SK-N-SH treated with all-trans-retinoic acid at 6 μM for 48 hours (cell line): Measurements from ENCODE around the gene ST6GAL2.

Source experiments
- ATAC-seq: fragments of 200-7000 bp; cut with Tn5 transposase; 3 replicates; pipeline ENCODE4 v1.9.1; 2020; ENCODE audit warnings: mild to moderate bottlenecking, moderate library complexity
- ARNTL ChIP-seq: fragments of 450-650 bp; formaldehyde crosslinking; IDR thresholded peaks from 2 replicates; pipeline ENCODE4 v1.5.0; 2020; ENCODE audit warnings: low read depth, mild to moderate bottlenecking, moderate library complexity, borderline replicate concordance
- BACH2 ChIP-seq: fragments of 250-450 bp; sonication (Bioruptor Pico); IDR thresholded peaks from 2 replicates; pipeline ENCODE4 v1.9.0; 2021; ENCODE audit warnings: mild to moderate bottlenecking, borderline replicate concordance
- CSDC2 ChIP-seq: fragments of 250-450 bp; sonication (Bioruptor Pico); IDR thresholded peaks from 2 replicates; pipeline ENCODE4 v1.5.0; 2020; ENCODE audit warnings: mild to moderate bottlenecking, moderate library complexity
- ESRRG ChIP-seq: fragments of 250-450 bp; sonication (Bioruptor Pico); IDR thresholded peaks from 2 replicates; pipeline ENCODE4 v1.6.1; 2021; ENCODE audit warnings: mild to moderate bottlenecking
- GLIS3 ChIP-seq: fragments of 250-450 bp; sonication (Bioruptor Pico); IDR thresholded peaks from 2 replicates; pipeline ENCODE4 v1.5.0; 2020; ENCODE audit warnings: mild to moderate bottlenecking, moderate library complexity
- ISL1 ChIP-seq: fragments of 250-450 bp; sonication (Bioruptor Pico); IDR thresholded peaks from 2 replicates; pipeline ENCODE4 v2.1.2; 2022; ENCODE audit warnings: mild to moderate bottlenecking, moderate library complexity
- OSR1 ChIP-seq: fragments of 250-450 bp; sonication (Bioruptor Pico); IDR thresholded peaks from 2 replicates; pipeline ENCODE4 v1.8.0; 2022; ENCODE audit warnings: moderate library complexity, mild to moderate bottlenecking, inconsistent platforms
- PPARA ChIP-seq: fragments of 250-450 bp; sonication (Bioruptor Pico); IDR thresholded peaks from 2 replicates; pipeline ENCODE4 v1.5.0; 2020; ENCODE audit warnings: mild to moderate bottlenecking, borderline replicate concordance
- RARB ChIP-seq: fragments of 250-450 bp; sonication (Bioruptor Pico); IDR thresholded peaks from 2 replicates; pipeline ENCODE4 v1.8.0; 2021; ENCODE audit warnings: mild to moderate bottlenecking, moderate library complexity
- SNAI2 ChIP-seq: fragments of 250-450 bp; sonication (Bioruptor Pico); IDR thresholded peaks from 2 replicates; pipeline ENCODE4 v1.5.0; 2020; ENCODE audit warnings: mild to moderate bottlenecking, moderate library complexity
- TOX ChIP-seq: fragments of 250-450 bp; sonication (Bioruptor Pico); IDR thresholded peaks from 2 replicates; pipeline ENCODE4 v1.8.0; 2021; ENCODE audit warnings: mild to moderate bottlenecking, moderate library complexity, borderline replicate concordance
- ZC3H10 ChIP-seq: fragments of 250-450 bp; sonication (Bioruptor Pico); IDR thresholded peaks from 2 replicates; pipeline ENCODE4 v1.5.1; 2021; ENCODE audit warnings: mild to moderate bottlenecking, moderate library complexity
- ZFP3 ChIP-seq: fragments of 250-450 bp; sonication (Bioruptor Pico); IDR thresholded peaks from 2 replicates; pipeline ENCODE4 v1.5.0; 2020; ENCODE audit warnings: mild to moderate bottlenecking, moderate library complexity
- ZFP30 ChIP-seq: fragments of 450-650 bp; formaldehyde crosslinking; IDR thresholded peaks from 2 replicates; pipeline ENCODE4 v1.5.0; 2022; ENCODE audit warnings: mild to moderate bottlenecking, moderate library complexity
- ZNF565 ChIP-seq: fragments of 450-650 bp; formaldehyde crosslinking; conservative IDR thresholded peaks from 2 replicates; pipeline ENCODE4 v1.5.0; 2020; ENCODE audit warnings: low read depth, mild to moderate bottlenecking, moderate library complexity
- ZNF8 ChIP-seq: fragments of 450-650 bp; formaldehyde crosslinking; IDR thresholded peaks from 2 replicates; pipeline ENCODE4 v1.5.0; 2020; ENCODE audit warnings: mild to moderate bottlenecking, moderate library complexity
- TF ChIP-seq, protein P1 (sequence below): fragments of 250-450 bp; sonication (Bioruptor Pico); IDR thresholded peaks from 2 replicates; pipeline ENCODE4 v1.5.1; 2021; ENCODE audit warnings: mild to moderate bottlenecking, moderate library complexity
- TF ChIP-seq, protein P2 (sequence below): fragments of 250-450 bp; sonication (Bioruptor Pico); IDR thresholded peaks from 2 replicates; pipeline ENCODE4 v1.8.0; 2020; ENCODE audit warnings: mild to moderate bottlenecking, moderate library complexity, borderline replicate concordance
- TF ChIP-seq, protein P3 (sequence below): fragments of 250-450 bp; sonication (Bioruptor Pico); IDR thresholded peaks from 2 replicates; pipeline ENCODE4 v1.5.1; 2020; ENCODE audit warnings: low read depth, mild to moderate bottlenecking, moderate library complexity
- TF ChIP-seq, protein P4 (sequence below): fragments of 250-450 bp; sonication (Bioruptor Pico); IDR thresholded peaks from 2 replicates; pipeline ENCODE4 v1.5.0; 2020; ENCODE audit warnings: mild to moderate bottlenecking, moderate library complexity
- TF ChIP-seq, protein P5 (sequence below): fragments of 250-450 bp; sonication (Bioruptor Pico); IDR thresholded peaks from 2 replicates; pipeline ENCODE4 v1.8.0; 2021; ENCODE audit warnings: low read depth, mild to moderate bottlenecking, moderate library complexity, borderline replicate concordance

ST6GAL2 gene

DNA sequence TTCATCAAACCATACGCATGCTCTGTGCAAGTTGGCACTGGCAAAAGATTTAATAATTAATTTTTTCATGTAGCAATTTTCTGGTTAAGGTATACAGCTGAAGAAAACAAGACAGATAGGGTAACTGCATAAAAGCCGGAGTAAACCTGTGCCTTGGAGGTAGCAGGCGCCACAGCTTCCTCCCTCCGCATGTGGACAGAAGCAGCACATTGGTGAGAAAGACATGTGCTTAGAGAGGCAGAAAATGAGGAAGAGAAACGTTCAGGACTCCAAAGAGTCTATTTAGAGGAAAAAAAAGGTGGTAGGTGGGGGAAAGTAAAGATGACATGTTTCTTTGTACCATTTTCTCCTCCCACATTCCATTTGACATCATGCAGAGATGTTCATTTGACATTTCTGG is 9.3 kb downstream of the ST6GAL2 start:
- no peak for ATAC-seq
- TF ChIP-seq ZC3H10 (CRISPR knock-in tag) (no peak), ISL1 (no peak), RARB (CRISPR knock-in tag) (no peak), CSDC2 (CRISPR knock-in tag) (no peak), SNAI2 (CRISPR knock-in tag) (no peak)
- TF ChIP-seq, protein P1, sequence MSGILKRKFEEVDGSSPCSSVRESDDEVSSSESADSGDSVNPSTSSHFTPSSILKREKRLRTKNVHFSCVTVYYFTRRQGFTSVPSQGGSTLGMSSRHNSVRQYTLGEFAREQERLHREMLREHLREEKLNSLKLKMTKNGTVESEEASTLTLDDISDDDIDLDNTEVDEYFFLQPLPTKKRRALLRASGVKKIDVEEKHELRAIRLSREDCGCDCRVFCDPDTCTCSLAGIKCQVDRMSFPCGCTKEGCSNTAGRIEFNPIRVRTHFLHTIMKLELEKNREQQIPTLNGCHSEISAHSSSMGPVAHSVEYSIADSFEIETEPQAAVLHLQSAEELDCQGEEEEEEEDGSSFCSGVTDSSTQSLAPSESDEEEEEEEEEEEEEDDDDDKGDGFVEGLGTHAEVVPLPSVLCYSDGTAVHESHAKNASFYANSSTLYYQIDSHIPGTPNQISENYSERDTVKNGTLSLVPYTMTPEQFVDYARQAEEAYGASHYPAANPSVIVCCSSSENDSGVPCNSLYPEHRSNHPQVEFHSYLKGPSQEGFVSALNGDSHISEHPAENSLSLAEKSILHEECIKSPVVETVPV (CRISPR knock-in tag): no peak
- TF ChIP-seq, protein P2, sequence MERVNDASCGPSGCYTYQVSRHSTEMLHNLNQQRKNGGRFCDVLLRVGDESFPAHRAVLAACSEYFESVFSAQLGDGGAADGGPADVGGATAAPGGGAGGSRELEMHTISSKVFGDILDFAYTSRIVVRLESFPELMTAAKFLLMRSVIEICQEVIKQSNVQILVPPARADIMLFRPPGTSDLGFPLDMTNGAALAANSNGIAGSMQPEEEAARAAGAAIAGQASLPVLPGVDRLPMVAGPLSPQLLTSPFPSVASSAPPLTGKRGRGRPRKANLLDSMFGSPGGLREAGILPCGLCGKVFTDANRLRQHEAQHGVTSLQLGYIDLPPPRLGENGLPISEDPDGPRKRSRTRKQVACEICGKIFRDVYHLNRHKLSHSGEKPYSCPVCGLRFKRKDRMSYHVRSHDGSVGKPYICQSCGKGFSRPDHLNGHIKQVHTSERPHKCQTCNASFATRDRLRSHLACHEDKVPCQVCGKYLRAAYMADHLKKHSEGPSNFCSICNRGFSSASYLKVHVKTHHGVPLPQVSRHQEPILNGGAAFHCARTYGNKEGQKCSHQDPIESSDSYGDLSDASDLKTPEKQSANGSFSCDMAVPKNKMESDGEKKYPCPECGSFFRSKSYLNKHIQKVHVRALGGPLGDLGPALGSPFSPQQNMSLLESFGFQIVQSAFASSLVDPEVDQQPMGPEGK (CRISPR knock-in tag): no peak
- TF ChIP-seq, protein P3, sequence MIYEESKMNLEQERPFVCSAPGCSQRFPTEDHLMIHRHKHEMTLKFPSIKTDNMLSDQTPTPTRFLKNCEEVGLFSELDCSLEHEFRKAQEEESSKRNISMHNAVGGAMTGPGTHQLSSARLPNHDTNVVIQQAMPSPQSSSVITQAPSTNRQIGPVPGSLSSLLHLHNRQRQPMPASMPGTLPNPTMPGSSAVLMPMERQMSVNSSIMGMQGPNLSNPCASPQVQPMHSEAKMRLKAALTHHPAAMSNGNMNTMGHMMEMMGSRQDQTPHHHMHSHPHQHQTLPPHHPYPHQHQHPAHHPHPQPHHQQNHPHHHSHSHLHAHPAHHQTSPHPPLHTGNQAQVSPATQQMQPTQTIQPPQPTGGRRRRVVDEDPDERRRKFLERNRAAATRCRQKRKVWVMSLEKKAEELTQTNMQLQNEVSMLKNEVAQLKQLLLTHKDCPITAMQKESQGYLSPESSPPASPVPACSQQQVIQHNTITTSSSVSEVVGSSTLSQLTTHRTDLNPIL (CRISPR knock-in tag): no peak

DNA sequence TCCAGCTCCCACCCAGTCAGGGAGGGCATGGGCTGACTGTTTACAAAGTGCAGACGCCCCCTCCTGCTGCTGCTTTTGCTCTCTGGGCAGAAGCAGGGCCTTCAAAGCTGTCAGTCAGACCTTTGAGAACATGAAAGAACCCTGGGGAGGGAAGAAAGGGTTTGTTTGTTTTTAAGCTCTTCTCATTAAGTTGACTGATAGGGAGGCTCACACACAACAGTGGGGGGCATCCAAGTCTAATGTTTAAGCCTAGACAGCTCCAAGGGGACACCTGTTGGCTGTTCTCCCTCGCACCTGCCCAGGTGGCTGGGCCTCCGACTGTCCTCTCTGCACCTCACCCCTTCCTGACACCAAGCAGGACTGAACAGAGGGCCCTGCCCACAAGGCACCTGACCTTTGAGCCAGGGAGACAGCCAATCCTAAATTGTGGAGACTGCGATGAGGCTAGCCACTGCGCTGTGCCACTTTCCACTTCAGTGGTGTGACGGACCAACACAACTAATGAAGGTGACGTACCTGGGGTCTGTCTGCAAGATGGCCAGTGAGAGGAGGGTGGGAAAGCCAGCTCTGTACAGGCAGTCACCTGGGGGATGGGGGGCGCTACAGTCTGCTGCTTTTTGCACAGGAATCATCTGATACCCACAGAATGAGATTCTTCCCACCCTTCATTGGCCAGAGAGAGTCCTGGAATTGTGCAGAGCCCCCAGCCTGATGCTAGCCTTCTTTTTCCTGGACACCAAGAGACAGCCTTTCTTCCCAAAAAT is 16.3 kb downstream of the ST6GAL2 start:
- TF ChIP-seq, protein P2 (CRISPR knock-in tag): no peak
- TF ChIP-seq ISL1 (no peak), ZNF565 (CRISPR knock-in tag) (no peak), ZFP3 (CRISPR knock-in tag) (no peak), TOX (no peak), GLIS3 (CRISPR knock-in tag) (no peak), ESRRG (CRISPR knock-in tag) (no peak), CSDC2 (CRISPR knock-in tag) (no peak), ARNTL (CRISPR knock-in tag) (no peak), ZNF8 (CRISPR knock-in tag) (no peak), PPARA (CRISPR knock-in tag) (no peak), RARB (CRISPR knock-in tag) (no peak), ZFP30 (CRISPR knock-in tag) (no peak), BACH2 (CRISPR knock-in tag) (no peak), OSR1 (no peak)
- TF ChIP-seq, protein P4, sequence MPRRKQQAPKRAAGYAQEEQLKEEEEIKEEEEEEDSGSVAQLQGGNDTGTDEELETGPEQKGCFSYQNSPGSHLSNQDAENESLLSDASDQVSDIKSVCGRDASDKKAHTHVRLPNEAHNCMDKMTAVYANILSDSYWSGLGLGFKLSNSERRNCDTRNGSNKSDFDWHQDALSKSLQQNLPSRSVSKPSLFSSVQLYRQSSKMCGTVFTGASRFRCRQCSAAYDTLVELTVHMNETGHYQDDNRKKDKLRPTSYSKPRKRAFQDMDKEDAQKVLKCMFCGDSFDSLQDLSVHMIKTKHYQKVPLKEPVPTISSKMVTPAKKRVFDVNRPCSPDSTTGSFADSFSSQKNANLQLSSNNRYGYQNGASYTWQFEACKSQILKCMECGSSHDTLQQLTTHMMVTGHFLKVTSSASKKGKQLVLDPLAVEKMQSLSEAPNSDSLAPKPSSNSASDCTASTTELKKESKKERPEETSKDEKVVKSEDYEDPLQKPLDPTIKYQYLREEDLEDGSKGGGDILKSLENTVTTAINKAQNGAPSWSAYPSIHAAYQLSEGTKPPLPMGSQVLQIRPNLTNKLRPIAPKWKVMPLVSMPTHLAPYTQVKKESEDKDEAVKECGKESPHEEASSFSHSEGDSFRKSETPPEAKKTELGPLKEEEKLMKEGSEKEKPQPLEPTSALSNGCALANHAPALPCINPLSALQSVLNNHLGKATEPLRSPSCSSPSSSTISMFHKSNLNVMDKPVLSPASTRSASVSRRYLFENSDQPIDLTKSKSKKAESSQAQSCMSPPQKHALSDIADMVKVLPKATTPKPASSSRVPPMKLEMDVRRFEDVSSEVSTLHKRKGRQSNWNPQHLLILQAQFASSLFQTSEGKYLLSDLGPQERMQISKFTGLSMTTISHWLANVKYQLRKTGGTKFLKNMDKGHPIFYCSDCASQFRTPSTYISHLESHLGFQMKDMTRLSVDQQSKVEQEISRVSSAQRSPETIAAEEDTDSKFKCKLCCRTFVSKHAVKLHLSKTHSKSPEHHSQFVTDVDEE (CRISPR knock-in tag): no peak
- TF ChIP-seq, protein P5, sequence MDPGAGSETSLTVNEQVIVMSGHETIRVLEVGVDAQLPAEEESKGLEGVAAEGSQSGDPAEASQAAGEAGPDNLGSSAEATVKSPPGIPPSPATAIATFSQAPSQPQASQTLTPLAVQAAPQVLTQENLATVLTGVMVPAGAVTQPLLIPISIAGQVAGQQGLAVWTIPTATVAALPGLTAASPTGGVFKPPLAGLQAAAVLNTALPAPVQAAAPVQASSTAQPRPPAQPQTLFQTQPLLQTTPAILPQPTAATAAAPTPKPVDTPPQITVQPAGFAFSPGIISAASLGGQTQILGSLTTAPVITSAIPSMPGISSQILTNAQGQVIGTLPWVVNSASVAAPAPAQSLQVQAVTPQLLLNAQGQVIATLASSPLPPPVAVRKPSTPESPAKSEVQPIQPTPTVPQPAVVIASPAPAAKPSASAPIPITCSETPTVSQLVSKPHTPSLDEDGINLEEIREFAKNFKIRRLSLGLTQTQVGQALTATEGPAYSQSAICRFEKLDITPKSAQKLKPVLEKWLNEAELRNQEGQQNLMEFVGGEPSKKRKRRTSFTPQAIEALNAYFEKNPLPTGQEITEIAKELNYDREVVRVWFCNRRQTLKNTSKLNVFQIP (CRISPR knock-in tag): no peak
- TF ChIP-seq, protein P1 (CRISPR knock-in tag): no peak
- TF ChIP-seq, all 23 proteins: peak for 0
- ATAC-seq: no peak
